Aortic smooth muscle cell (primary cell): ENCODE measurements around the gene COX19. TPM values are rescaled to one million over a fixed set of nuclear protein-coding genes. Genes with fewer than 3 reads are reported as not detected.

Source experiments
- total RNA-seq: library from RNA; depleted of rRNA; stranded (reverse); fragments of >200 nt; gene quantifications from 2 replicates; pipeline ENCODE4 v1.2.3, GENCODE V29; 2014

COX19 gene, protein sequence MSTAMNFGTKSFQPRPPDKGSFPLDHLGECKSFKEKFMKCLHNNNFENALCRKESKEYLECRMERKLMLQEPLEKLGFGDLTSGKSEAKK
- total RNA-seq, result 6.3 and 7.2 TPM in 2 replicates

DNA sequence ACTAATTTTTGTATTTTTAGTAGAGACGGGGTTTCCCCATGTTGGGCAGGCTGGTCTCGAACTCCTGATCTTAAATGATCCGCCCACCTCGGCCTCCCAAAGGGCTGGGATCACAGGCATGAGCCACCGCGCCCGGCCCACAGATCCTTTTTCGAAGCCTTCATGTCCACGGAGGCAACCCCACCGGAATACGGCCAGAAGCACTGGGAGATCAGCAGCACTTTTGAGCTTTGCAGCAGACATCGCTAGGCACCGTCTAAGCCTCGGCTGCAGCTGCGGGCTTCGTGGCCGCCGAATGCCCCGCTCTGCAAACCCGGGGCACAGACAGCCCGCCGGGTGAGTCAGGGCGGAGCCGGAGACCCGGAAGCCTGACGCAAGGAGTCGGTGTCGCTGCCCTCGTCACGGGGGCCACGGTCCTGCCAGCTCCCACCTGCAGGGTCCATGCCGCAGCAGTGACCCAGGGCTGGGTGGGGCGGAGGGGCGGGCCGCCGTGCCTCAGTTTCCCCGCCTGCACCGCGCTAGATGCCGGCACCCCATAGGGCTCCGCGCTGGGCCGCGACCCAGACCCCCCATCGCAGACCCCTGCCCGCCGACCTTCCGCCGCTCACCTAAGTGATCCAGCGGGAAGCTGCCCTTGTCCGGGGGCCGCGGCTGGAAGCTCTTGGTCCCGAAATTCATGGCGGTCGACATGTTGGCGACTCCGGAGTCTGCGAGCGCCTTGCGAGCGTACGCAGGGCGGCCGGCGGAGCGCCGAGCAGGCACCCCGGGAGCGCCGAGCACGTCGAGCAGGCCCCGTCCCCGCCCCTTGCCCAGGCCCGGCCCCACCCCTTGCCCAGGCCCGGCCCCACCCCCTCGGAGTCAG lies at the start of gene COX19:
TSS of gene COX19 (minus strand) at position 730 of the 862 bp plus-strand sequence. CDS start at position 690, 40 bp downstream.

DNA sequence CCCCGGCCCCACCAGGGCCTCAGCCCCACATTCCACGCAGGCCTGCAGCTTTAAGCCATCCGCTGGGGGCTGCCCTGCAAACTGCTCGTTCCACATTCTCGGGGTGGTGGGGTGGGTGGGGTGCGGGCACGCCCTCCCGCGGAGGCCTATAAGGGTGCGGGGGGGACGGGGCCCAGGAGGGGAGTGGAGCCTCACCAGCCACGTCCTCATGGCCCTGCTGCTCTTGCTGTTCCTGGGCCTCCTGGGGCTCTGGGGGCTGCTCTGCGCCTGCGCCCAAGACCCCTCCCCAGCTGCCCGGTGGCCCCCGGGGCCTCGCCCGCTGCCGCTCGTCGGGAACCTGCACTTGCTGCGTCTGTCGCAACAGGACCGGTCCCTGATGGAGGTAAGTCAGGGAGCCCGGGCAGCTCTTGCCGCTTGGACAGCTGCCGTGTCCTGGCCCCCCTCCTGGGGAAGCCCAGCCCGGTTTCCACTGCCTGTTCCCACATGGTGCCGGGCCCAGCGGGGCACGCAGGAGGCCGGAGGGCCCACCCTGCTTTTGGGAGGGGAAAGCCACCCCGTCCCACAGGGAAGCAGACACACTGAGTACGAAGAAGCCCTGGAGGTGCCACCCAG lies 7.8 kb upstream of the COX19 start, which contains the start of gene CYP2W1:
TSS of gene CYP2W1 (plus strand) at position 178 of the 612 bp plus-strand sequence. CDS start at position 209, 31 bp downstream.

DNA sequence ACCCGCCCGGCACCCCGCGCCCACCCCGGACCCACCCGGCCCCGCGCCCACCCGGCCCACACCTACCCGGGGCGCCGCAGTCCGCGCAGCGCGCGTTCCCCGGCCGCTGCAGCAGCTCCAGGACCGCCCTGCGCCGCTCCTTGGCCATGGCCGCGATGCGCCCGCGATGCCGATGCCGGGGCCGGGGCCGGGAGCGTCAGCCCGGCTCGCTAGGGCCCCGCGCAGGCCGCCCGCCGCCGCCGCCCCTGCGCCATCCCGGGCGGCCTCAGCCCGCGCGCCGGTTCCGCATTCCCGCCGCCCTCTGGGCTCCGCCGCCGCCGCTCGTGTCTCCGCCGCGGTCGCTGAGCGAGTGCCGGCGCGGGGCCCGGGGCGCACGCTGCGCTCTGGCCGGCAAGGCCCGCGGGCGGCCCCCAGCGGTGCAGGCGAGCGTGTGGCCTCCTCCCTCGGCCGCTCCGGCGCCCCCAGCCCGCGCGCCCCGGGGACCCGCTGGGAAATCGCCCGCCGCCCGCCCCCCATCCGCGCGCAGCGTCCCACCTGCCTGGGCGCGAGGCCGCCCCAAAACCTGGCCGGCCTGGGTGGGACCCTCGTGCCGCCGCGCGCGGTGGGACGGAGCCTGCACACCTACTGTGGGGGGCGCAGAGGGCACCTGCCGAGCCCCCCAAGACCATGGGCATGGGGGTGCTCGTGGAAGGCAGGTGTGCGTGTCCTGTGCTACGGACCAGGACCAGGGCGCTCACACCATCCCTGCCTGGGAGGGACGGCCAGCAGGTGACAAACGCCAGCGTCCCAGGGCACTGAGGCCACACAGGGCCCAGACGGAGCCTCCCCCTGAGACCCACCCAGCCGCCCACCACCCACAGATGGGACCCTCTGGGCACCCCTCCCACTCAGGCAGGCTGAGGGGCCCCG lies 20.8 kb downstream of the COX19 start, which contains the start of gene ADAP1:
TSS of gene ADAP1 (minus strand) at position 351 of the 909 bp plus-strand sequence. CDS start at position 148, 203 bp downstream.

Other genes with a start within 250 kb of the COX19 start
- gene DNAAF5, start 248.8 kb downstream of the COX19 start, total RNA-seq, result 10.7 and 11.2 TPM in 2 replicates
- 11.1 and 21.1 TPM in 2 replicates for gene PRKAR1B, start 248.3 kb downstream of the COX19 start, total RNA-seq
- 140 and 204 TPM in 2 replicates for gene SUN1, start 143.1 kb downstream of the COX19 start, total RNA-seq
- gene GET4, start 99.0 kb downstream of the COX19 start, total RNA-seq, result 21.8 and 24.6 TPM in 2 replicates
- gene ADAP1, start 20.9 kb downstream of the COX19 start, total RNA-seq, result 1.8 and 2.3 TPM in 2 replicates
- not detected in 2 replicates for gene CYP2W1, start 7.6 kb upstream of the COX19 start, total RNA-seq
- 0.68 and 0.79 TPM in 2 replicates for gene GPR146, start 69.0 kb upstream of the COX19 start, total RNA-seq
- 2.5 and 3.2 TPM in 2 replicates for gene GPER1, start 112.6 kb upstream of the COX19 start, total RNA-seq
- 13.2 and 13.3 TPM in 2 replicates for gene ZFAND2A, start 184.6 kb upstream of the COX19 start, total RNA-seq